ENCODE measurements around the gene MACROH2A2.

MACROH2A2 gene

GRCh38 chr10:70130878-70131559, 78.4 kb downstream of the MACROH2A2 start:
- no peak for DNase-seq (ENCODE audit: low spot score)

- no peak for DNase-seq (ENCODE audit: low spot score)
Measured at GRCh38 chr10:70131560-70131937, 78.9 kb downstream of the MACROH2A2 start.

- DNase-seq (ENCODE audit: low spot score): peak; percentile 82
Measured at GRCh38 chr10:70132098-70133029, 79.7 kb downstream of the MACROH2A2 start, which contains the start of gene AIFM2. TSS of gene AIFM2 (minus strand) at chr10:70132825. CDS start at chr10:70124084, 8,741 bp downstream.

- DNase-seq (ENCODE audit: low spot score): no peak
Measured at GRCh38 chr10:70135046-70135445, 82.4 kb downstream of the MACROH2A2 start.

- no peak for DNase-seq (ENCODE audit: low spot score)
Measured at GRCh38 chr10:70135684-70136083, 83.0 kb downstream of the MACROH2A2 start.

- no peak for DNase-seq (ENCODE audit: low spot score)
Measured at GRCh38 chr10:70137135-70137534, 84.5 kb downstream of the MACROH2A2 start.

- DNase-seq (ENCODE audit: low spot score): no peak
Measured at GRCh38 chr10:70137927-70138883, 85.6 kb downstream of the MACROH2A2 start.

GRCh38 chr10:70139151-70139996, 86.7 kb downstream of the MACROH2A2 start:
- no peak for DNase-seq (ENCODE audit: low spot score)

- no peak for DNase-seq (ENCODE audit: low spot score)
Measured at GRCh38 chr10:70139997-70140250, 87.3 kb downstream of the MACROH2A2 start.

GRCh38 chr10:70140297-70140696, 87.7 kb downstream of the MACROH2A2 start:
- DNase-seq (ENCODE audit: low spot score): no peak

- DNase-seq (ENCODE audit: low spot score): no peak
Measured at GRCh38 chr10:70142555-70142954, 89.9 kb downstream of the MACROH2A2 start.

- DNase-seq (ENCODE audit: low spot score): no peak
Measured at GRCh38 chr10:70144372-70145110, 91.9 kb downstream of the MACROH2A2 start.

- DNase-seq (ENCODE audit: low spot score): no peak
Measured at GRCh38 chr10:70145166-70145665, 92.6 kb downstream of the MACROH2A2 start.

GRCh38 chr10:70145666-70146488, 93.2 kb downstream of the MACROH2A2 start:
- peak; percentile 88 for DNase-seq (ENCODE audit: low spot score)

GRCh38 chr10:70146489-70147258, 94.0 kb downstream of the MACROH2A2 start, which contains the start of gene TYSND1:
TSS of gene TYSND1 (minus strand) at chr10:70146700. CDS start at chr10:70146586, 114 bp downstream.
- DNase-seq (ENCODE audit: low spot score): peak; percentile 98

GRCh38 chr10:70147259-70147625, 94.6 kb downstream of the MACROH2A2 start:
- no peak for DNase-seq (ENCODE audit: low spot score)

- no peak for DNase-seq (ENCODE audit: low spot score)
Measured at GRCh38 chr10:70148516-70148915, 95.9 kb downstream of the MACROH2A2 start.

GRCh38 chr10:70155255-70155838, 102.7 kb downstream of the MACROH2A2 start:
- no peak for DNase-seq (ENCODE audit: low spot score)
